GM19240 (cell line): ENCODE measurements around the gene ENTHD1.

ENCODE experiments used
- DNase-seq: peaks from one replicate; pipeline ENCODE4 v3.0.0; 2011; ENCODE audit warnings: low spot score; ENCODE audit not compliant: insufficient read length

The ENTHD1 gene

GRCh38 chr22:39797528-39798147 lies 95.9 kb downstream of the ENTHD1 start:
- DNase-seq, result no peak

DNA sequence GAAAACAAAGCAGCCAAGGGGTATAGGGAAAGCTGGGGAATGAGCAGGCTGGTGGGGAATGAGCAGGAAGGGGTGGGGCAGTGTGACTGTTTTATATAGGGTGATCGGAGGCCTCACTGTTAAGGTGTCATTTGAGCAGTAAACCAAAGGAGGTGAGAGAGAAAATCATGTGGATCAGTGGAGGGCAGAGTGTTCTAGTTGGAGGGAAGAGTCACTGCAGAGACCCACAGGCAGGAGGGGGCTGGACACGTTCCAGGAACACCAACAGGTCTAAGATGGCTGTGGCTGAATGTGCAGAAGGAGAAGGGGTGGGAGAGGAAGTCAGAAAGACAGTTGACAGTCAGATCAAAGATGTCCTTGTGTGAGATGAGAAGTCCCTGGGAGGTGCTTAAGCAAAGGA lies 103.8 kb downstream of the ENTHD1 start:
- no peak for DNase-seq

DNA sequence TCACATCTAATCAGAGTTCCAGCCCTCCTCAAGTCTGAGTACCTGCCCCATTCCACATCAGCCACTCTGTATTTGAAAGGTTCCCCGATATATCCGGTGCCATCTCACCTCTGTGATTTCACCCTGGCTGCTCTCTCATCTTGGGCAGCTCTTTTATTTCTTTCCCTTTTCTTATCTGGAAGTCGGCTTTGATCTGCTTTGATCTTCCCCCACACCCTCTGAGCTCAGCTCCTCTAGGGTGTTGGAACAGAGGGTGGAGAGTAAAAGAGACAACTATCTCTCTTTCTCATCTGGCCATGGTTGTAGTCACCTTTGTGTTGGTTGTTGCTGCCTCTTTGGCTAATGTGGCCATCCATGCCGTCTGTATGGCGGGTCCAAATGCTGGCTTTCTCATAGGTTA lies 108.3 kb downstream of the ENTHD1 start:
- no peak for DNase-seq

DNA sequence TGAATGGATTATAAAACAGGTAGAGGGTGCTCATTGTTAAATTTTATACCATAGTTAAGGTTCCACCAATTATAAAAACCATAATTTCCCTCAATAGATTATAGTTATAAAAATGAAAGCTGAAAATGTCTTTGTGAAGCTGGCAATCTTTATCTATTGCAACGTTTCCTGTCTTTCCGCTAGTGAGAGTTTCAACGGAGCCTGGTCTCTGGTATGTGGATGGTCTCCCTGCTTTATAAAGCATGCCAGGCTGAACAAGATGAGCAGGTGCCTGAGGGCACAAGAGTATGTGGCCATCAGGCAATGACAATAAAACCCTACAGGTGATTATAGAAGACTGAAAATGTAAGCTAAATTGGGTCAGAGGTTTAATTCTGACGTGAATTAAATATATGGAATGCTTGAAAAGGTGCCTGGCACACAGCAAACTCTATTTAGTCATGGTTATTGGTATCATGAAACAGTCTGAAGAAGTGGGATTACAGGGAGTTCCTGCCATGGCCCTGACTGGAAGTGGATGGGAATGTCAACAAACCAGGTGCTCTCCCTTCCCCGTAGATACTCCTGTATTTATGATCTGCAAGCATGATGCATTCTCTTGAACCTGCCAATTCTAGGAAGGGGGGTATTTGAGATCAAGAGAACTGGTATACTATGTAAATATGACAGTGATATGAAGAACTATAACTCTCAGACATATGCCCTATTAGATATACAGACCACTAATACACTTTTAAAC lies 115.7 kb downstream of the ENTHD1 start:
- no peak for DNase-seq

- DNase-seq, result no peak
These were observed 117.1 kb downstream of the ENTHD1 start for GRCh38 chr22:39776295-39777009.

- peak; percentile 45 for DNase-seq
These were observed 119.5 kb downstream of the ENTHD1 start for GRCh38 chr22:39773976-39774539.

DNA sequence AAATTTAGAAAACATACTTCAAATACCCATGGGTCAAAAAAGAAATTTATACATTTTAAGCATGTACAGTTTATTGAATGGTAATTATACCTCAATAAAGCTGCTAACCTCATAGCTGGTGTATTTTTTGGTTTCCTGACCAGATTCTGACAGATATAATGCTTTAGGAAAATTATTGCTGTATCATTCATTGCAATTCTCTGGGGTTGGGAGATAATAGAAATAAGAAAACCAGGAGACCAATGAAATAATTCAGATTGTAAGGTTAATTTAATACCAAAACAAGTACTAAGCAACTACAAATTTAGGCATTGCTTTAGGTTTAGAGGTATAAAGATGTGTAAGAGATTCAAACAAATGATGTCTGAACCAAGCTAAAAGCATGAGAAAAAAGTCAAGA lies 120.1 kb downstream of the ENTHD1 start:
- DNase-seq, result no peak

GRCh38 chr22:39771486-39771885 lies 122.1 kb downstream of the ENTHD1 start:
- no peak for DNase-seq

DNA sequence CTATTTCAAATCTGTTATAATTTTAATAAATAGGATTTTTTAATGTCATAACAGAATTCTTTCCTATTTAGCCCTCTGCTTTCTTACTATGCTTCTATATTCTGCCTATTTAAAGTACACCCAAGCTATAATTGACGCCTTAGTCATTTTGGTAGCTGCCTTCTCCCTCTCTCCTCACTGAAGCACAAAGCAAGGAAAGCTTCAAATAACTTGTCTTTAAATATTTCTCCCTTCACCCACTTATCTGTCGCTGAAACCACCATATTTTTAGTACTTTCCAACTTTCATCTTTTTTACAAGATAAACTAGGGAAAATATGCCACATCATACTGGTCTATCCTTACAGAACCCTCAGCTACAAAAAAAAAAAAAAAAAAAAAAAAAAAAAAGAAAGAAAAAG lies 127.9 kb downstream of the ENTHD1 start:
- no peak for DNase-seq

- DNase-seq, result no peak
These were observed 128.5 kb downstream of the ENTHD1 start for GRCh38 chr22:39765046-39765445.

GRCh38 chr22:39763276-39763675 lies 130.3 kb downstream of the ENTHD1 start:
- no peak for DNase-seq

DNA sequence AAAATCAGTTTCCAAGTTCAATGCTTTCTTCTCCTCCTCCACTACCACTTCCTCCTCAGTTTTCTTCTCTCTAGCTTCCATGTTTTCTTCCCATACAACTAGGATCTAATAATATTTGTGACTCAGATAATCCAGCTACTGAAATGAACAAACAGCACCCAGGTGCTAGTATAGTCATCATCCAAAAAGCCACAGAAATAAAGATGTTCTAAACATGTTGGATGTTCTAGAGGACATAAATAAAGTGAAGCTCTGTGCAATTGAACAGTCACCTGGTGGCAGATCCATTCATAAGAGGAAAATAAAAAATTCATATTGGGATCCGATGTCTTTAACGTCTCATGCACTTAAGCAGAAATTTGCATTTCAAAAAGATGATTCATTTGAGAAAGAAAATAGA lies 142.8 kb downstream of the ENTHD1 start:
- DNase-seq, result no peak

- DNase-seq, result no peak
These were observed 144.7 kb downstream of the ENTHD1 start for GRCh38 chr22:39748877-39749276.

GRCh38 chr22:39746600-39747262 lies 146.8 kb downstream of the ENTHD1 start:
- no peak for DNase-seq

DNA sequence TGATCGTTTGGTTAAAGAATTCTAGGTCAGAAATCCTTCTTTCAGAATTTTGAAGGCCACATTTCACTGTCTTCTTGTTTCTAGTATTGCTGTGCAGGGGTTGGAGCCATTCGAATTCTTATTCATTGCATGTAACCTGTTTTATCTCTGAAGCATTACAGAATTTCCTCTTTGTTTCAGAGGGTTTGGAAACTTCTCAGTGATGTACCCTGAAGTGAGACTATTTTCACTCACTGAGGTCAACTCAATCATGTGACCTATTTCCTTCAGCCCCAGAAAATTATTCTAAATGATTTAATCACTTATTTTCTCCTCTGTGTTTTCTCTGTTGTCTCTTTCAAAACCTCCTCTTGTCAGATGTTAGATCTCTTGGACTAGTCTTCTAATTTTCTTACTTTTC lies 147.8 kb downstream of the ENTHD1 start:
- DNase-seq, result no peak

GRCh38 chr22:39744353-39744752 lies 149.2 kb downstream of the ENTHD1 start:
- DNase-seq, result no peak

- DNase-seq, result no peak
These were observed 149.6 kb downstream of the ENTHD1 start for GRCh38 chr22:39743935-39744334.

DNA sequence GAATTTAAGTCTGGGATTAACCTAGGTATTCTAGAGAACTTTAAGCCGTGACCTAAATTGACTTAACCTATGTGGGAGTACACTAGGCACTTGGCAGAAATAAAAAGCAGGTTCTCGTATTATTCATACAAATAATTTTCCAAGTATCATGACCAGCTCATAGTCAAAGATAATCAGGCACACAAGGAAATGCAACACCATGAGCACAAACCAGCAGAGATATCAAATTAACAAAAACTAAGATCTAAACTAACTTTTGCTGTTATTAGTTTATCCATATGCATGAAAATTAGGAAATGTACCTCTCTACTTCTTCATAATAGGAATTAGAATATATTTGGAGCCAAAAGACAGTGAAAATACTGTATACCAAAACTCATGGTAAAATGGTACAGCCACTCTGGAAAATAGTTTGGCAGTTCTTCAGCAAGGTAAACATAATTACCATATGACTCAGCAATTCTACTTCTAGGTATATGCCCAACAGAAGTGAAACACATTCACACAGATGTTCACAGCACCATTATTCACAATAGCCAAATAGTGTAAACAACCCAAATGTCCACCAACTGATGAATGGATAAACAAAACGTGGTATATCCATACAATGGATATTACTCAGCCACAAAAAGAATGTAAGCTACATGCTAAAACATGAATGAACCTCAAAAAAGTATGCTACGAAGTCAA lies 154.1 kb downstream of the ENTHD1 start:
- DNase-seq, result no peak

- no peak for DNase-seq
These were observed 154.8 kb downstream of the ENTHD1 start for GRCh38 chr22:39738746-39739145.

GRCh38 chr22:39735776-39736175 lies 157.8 kb downstream of the ENTHD1 start:
- no peak for DNase-seq

- DNase-seq, result no peak
These were observed 158.7 kb downstream of the ENTHD1 start for GRCh38 chr22:39734866-39735265.
